Gastroesophageal sphincter (tissue), 4 donors: ENCODE measurements around the gene SCLY. TPM values are rescaled to one million over a fixed set of nuclear protein-coding genes. Genes with fewer than 3 reads are reported as not detected.

Experiments
- ATAC-seq: fragments of 150-250 bp; one replicate; pipeline ENCODE4 v1.9.1; 2016; ENCODE audit warnings: mild to moderate bottlenecking, moderate library complexity
- H3K27ac ChIP-seq, 4 donors: fragments of 200-600 bp; sonication (generic) in 3 of 4; 1 replicate in 3 of 4; 2 replicates in 1 of 4; pipeline ENCODE4 v1.5.1; 2016 to 2019
- H3K27me3 ChIP-seq: fragments of 200-600 bp; sonication (generic); one replicate; pipeline ENCODE4 v1.5.1; 2019
- H3K36me3 ChIP-seq, 2 donors: fragments of 200-600 bp; sonication (generic); one replicate each; pipeline ENCODE4 v1.5.1; 2019; ENCODE audit warnings: control low read depth in 1 of 2
- H3K4me1 ChIP-seq, 3 donors: fragments of 200-600 bp; sonication (generic); 1 replicate in 2 of 3; 2 replicates in 1 of 3; pipeline ENCODE4 v1.5.1; 2016 to 2019; ENCODE audit warnings: control low read depth in 2 of 3
- H3K4me3 ChIP-seq, 2 donors: fragments of 200-600 bp; sonication (generic); one replicate each; pipeline ENCODE4 v1.5.1; 2019; ENCODE audit warnings: mild to moderate bottlenecking in 1 of 2, moderate library complexity in 1 of 2
- H3K9me3 ChIP-seq, 3 donors: fragments of 200-600 bp; sonication (generic); one replicate each; pipeline ENCODE4 v1.5.1; 2017 to 2019; ENCODE audit warnings: control low read depth in 2 of 3
- CTCF ChIP-seq, 4 experiments: fragments of 200-600 bp in 2 of 4; fragments of 450-650 bp in 2 of 4; sonication (generic) in 1 of 4; IDR thresholded peaks; one replicate each; pipeline ENCODE4 v1.5.1; 2017 to 2019; ENCODE audit warnings: antibody characterized with exemption in 4 of 4, mild to moderate bottlenecking in 2 of 4, moderate library complexity in 2 of 4
- EP300 ChIP-seq: sonication (generic); formaldehyde crosslinking; IDR thresholded peaks from one replicate; pipeline ENCODE4 v1.6.1; 2017; ENCODE audit warnings: antibody characterized with exemption, mild to moderate bottlenecking
- POLR2A ChIP-seq, 2 donors: fragments of 450-650 bp; IDR thresholded peaks; one replicate each; pipeline ENCODE4 v1.6.1; 2017; ENCODE audit warnings: antibody characterized with exemption in 2 of 2, mild to moderate bottlenecking in 2 of 2, moderate library complexity in 1 of 2
- POLR2AphosphoS5 ChIP-seq: sonication (generic); formaldehyde crosslinking; IDR thresholded peaks from one replicate; pipeline ENCODE4 v1.6.1; 2017; ENCODE audit warnings: antibody characterized with exemption
- WGBS, 2 donors: methylation state at CpG; one replicate each; pipeline ENCODE4 v1.1.5; 2018; ENCODE audit warnings: low coverage in 1 of 2; 5-methylcytosine and 5-hydroxymethylcytosine counted together
- total RNA-seq, 4 donors: library from RNA; depleted of rRNA; stranded (reverse); fragments of >200 nt; gene quantifications; one replicate each; pipeline ENCODE4 v1.1.0, GENCODE V29; 2016

The SCLY gene
- total RNA-seq, 4 donors from 2014 or later: 14.2 to 23.2 (median 16.5) TPM

DNA sequence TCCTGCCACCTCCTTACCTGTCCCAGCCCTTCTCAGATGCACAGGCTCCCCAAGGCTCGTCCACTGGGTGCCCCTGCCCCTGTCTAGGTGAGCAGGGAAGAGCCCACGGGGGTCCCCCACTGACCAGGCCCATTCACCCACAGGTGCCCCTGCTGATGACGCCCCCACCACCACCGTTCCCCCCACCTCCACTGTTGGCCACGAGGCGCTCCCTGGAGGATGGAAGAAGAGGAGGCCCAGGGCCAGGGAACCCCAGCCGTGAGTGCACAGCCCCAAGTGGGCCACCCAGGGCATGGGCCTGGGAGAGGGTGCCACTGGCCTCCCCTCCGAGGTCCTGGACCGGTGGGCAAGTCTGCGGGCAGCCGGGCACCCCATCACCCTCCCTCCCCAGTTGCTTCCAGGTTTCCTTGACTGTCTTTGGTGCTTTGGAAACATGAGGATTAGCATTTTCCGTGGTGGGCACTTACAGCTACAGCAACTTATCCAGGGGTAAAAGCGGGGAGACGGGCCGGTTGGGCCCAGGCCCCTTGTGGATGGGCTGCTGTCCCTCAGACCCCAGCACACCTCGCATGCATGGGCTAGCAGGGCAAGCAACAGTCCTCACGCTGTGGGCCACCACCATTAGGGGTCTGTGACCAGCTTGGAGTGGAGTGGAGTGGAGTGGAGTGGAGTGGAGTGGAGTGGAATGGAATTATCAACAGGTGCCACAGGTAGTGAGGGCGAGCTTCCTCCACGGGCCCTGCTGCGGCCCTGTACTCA is 64.5 kb downstream of the SCLY start:
- Histone ChIP-seq H3K36me3 (peaks cover 0 to 3% of the 10 kb centered on the region in 2 donors), H3K4me1 (peaks cover 0 to 16% (median 0%) of the 10 kb centered on the region in 3 donors), H3K9me3 (no peaks in the 10 kb centered on the region), H3K4me3 (no peak overlapping the region), H3K27me3 (no peaks in the 10 kb centered on the region), H3K27ac (no peak overlapping the region)
- no peak for TF ChIP-seq CTCF (IDR thresholded peaks at IDR 0.05)
- TF ChIP-seq POLR2AphosphoS5: no peak
- no peak for TF ChIP-seq EP300
- no peak for TF ChIP-seq POLR2A (IDR thresholded peaks at IDR 0.05)
- ATAC-seq: no peak
- 94 to 100% methylated on average over 1 to 3 of the region's 20 CpGs for WGBS, 2 donors

GRCh38 chr2:238126338-238126737 is 65.5 kb downstream of the SCLY start:
- 88 to 100% methylated on average over 1 of the region's 2 CpGs for WGBS, 2 donors
- Histone ChIP-seq H3K27me3 (no peaks in the 10 kb centered on the region), H3K36me3 (peaks cover 0 to 14% of the 10 kb centered on the region in 2 donors), H3K27ac (no peak overlapping the region), H3K9me3 (no peaks in the 10 kb centered on the region), H3K4me1 (peaks cover 0 to 16% (median 0%) of the 10 kb centered on the region in 3 donors), H3K4me3 (no peak overlapping the region)
- TF ChIP-seq EP300 (no peak), POLR2A (IDR thresholded peaks at IDR 0.05) (no peak), CTCF (IDR thresholded peaks at IDR 0.05) (no peak), POLR2AphosphoS5 (no peak)
- ATAC-seq: no peak

- ATAC-seq: no peak
- peaks cover 0 to 16% (median 0%) of the 10 kb centered on the region in 3 donors for H3K4me1 ChIP-seq
- no peak overlapping the region for H3K27ac ChIP-seq
- H3K36me3 ChIP-seq: peaks cover 0 to 18% of the 10 kb centered on the region in 2 donors
- no peaks in the 10 kb centered on the region for H3K27me3 ChIP-seq
- H3K4me3 ChIP-seq: peak overlapping the region in 1 of 2 donors; percentile 46
- TF ChIP-seq POLR2A (IDR thresholded peaks at IDR 0.05): no peak
- no peak for TF ChIP-seq POLR2AphosphoS5
- TF ChIP-seq EP300: no peak
- TF ChIP-seq CTCF (IDR thresholded peaks at IDR 0.05): no peak
- 51 to 92% methylated on average over 2 of the region's 2 CpGs for WGBS, 2 donors
- H3K9me3 ChIP-seq: no peaks in the 10 kb centered on the region
Observed at GRCh38 chr2:238126775-238127164, 66.0 kb downstream of the SCLY start.

DNA sequence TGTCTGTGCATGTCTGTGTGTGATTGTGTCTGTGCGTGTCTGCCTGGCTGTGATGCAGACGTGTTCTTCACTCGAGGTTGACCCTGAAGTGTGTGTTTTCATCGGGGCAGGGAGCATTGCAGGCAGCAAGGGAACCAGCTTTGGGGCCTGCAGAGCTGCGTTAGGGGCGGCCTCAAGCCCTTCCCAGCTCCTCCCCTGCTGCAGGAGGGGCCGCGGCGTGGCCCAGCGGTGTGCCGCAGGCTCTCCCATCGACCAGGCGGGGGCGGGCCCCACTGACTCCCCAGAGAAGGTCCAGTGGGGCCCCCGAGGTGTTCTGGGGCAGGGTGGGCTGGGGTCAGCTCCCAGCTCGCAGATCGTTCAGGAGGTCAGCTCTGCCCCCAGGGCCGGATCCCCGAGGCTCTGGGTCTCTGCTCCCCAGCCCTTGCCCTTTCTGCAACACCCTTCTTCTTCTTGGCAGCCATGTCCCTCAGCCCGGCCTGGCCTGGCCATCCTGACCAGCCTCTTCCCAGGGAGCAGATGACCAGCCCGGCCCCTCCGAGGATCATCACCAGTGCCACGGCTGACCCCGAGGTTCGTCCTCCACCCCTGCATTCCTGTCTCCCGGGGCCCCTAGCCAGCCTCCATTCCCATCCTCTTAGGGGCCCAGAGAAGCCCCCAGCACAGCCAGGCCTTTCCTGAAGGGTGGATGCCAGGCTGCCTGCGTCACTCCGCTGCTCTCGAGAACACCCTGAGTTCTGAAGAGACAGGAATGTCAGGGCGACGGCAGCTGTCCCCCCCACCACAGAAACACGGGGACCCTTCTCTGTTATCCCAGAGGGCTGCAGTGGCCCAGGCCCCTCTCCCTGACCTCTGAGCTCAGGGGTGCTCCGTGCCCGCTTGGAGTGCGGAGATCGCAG is 66.6 kb downstream of the SCLY start:
- Histone ChIP-seq H3K9me3 (no peaks in the 10 kb centered on the region), H3K4me1 (peaks cover 0 to 16% (median 0%) of the 10 kb centered on the region in 3 donors), H3K27me3 (no peaks in the 10 kb centered on the region), H3K36me3 (peaks cover 0 to 18% of the 10 kb centered on the region in 2 donors), H3K4me3 (peak overlapping the region in 1 of 2 donors; percentile 46), H3K27ac (peak overlapping the region in 1 of 4 donors; percentile 31)
- peak; percentile 71 for ATAC-seq
- peak in 3 of 4 experiments; percentile 20 to 35 (median 28) for TF ChIP-seq CTCF (IDR thresholded peaks at IDR 0.05)
- no peak for TF ChIP-seq EP300
- WGBS, 2 donors: 14 to 20% methylated on average over 4 to 7 of the region's 36 CpGs
